Left kidney (tissue), 2 donors: ENCODE data around the gene CCDC159. TPM values are rescaled to one million over a fixed set of nuclear protein-coding genes. Genes with fewer than 3 reads are reported as not detected.

Source experiments
- DNase-seq: peaks from one replicate; pipeline ENCODE4 v3.0.0-alpha.2; 2013
- polyA plus RNA-seq: library from polyadenylated mRNA; unstranded; fragments of 120-200 nt; gene quantifications from one replicate; pipeline ENCODE4 v1.2.1, GENCODE V29; 2013; ENCODE audit not compliant: insufficient read length

The CCDC159 gene
- polyA plus RNA-seq, 1 donor = 30.3 TPM

DNA sequence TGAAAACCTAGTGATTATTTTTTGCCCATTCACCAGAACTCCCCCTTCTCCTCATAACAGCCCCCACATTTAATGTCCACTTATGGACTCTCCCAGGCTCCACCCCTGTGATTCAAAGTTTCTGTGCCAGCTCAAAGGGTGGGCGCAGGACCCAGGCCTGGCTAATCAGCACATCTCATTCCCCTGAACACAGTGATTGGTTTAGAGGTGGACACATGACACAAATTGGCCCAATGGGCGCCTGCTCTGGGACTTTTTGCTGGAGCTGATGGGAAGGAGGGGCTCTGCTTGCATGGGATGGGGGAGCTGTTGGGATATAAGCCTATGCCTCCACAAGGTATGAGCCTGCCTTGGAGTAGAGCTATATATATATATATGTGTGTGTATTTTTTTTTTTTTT lies 44.0 kb downstream of the CCDC159 start:
- no peak for DNase-seq

DNA sequence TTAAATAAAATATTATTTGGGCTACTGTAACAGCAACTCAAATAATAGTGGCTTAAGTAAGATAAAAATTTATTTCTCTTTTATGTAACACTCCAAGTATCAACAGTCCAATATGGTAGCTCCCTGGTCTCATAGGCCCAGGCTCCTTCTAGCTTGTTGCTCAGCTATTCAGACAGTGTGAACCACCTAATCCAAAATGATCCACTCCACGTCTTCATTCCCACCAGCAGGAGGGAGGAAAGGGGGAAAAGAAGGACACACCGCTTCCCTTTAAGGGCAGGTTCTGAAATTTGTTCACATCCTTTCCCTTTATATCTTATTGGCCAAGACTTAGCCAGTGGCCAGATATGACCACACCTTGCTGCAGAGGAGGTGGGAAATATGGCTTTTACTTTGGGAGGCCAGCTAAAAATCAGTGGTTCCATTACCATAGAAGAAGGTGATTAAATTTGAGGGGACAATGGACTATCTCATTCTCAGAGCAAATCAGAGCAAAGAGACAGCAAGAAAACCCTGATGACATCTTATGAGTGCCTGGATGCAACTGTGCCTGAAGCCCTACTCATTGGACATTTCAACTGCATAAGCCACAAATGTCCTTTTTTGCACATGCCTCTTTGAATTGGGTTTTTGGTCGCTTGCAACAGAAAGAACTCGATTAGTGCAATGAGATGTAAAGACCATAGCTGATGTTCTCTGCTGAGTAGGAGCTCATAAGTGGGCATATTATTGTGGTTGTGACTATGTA lies 44.8 kb downstream of the CCDC159 start:
- no peak for DNase-seq

DNA sequence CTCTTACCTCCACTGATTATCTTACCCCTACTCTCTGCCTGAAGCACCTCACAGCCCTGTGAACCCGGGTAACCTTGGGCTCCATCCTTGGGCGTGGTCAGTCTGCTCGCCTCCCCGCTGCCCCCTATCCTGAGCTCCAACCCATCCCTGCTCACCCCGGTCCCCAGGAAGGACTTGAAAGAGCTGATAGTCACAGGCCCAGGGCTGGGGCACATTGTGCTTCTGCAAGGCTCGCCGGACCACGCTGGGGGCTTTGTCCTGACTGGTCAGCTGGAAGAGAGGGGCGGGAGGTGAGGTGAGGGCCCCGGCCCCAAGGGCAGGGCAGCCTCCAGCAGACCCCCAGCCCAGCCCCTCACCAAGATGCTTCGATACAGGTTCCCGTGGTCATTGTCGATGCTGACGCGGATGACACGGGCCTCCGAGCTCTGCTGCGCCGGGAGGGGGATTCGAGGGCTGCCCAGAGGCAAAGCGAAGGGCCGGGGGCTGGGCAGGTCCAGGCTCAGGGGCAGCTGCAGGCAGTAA lies 50.8 kb downstream of the CCDC159 start:
- DNase-seq = no peak

DNA sequence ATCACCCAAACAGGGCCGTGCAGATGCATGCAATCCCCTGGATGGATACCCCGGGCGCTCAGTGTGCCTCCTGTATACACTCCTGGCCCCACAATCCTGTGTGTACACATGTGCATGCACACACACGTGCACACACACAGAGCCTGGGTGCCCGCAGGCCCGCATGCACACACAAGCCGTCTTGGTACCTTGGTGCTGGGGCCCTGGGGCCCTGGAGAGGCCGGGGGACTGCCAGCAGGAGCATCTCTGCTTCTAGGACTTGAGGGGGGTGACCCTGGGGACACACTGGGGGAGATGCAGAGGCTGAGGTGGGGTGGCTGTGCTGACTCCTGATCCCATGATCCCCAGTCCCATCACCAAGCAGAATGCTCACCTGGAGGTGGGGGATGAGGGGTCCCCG lies 53.3 kb downstream of the CCDC159 start:
- no peak for DNase-seq

DNA sequence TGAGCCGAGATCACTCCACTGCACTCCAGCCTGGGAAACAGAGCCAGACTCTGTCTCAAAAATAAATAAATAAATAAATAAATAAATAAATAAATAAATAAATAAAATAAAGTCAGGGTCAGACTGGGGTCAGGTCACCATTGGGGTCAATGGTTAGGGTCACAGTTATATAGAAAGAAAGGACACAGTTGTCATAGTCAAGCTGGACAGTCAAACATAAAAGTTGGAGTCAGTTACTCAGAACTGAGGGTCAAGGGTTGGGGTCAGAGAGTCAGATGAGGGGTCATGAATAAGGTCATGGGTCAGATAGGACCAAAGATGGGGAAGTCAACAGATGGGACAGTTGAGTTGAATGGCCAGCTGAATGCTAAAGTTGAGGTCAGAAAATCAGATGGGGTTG lies 54.5 kb downstream of the CCDC159 start:
- DNase-seq = no peak

DNA sequence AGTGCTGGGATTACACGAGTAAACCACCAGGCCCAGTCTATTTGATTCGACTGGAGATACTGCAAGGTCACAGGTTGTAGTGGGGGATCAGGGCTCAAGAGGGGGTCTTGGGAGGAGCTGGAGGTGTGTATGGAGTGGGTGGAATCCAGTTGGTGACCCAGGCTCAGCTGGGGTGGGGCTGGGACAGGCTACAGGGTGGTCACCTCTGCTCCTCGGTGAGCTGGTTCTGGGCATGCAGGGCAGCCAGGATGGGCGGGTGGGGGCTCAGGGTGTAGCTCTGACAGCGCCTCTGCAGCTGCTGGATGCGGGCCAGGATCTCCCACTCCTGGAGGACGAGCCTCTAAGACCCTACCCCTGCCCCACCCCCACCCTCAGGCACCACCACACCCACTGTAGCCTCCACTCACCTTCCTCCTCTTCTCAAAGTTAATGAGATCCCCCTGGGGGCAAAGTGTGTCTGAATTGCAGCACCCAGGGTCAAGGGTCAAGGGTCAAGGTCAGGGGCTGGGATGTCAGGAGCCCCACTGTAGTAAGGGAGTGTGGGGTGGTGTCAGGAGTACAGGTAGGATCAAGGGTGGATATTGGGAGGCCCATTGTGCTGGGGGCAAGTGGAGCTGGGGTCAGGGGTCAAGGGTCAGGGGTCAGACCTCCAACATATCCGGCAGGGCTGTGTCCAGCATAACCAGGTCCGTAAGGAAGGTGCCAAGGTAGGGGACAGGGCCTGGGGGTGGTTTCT lies 55.7 kb downstream of the CCDC159 start:
- DNase-seq = no peak

Other genes with a start within 250 kb of the CCDC159 start
- gene SPC24, start 190.7 kb upstream of the CCDC159 start, polyA plus RNA-seq = 25.5 TPM
- gene KANK2, start 149.0 kb upstream of the CCDC159 start, polyA plus RNA-seq = 117 TPM
- gene ANGPTL8, start 106.9 kb upstream of the CCDC159 start, polyA plus RNA-seq = 0.62 TPM
- gene DOCK6, start 84.0 kb upstream of the CCDC159 start, polyA plus RNA-seq = 49.3 TPM
- not detected for gene TSPAN16, start 50.4 kb upstream of the CCDC159 start, polyA plus RNA-seq
- 15.2 TPM for gene RAB3D, start 6.9 kb upstream of the CCDC159 start, polyA plus RNA-seq
- 121 TPM for gene TMEM205, start 251 bp upstream of the CCDC159 start, polyA plus RNA-seq
- gene PLPPR2, start 8.9 kb downstream of the CCDC159 start, polyA plus RNA-seq = 10.5 TPM
- 2.7 TPM for gene SWSAP1, start 28.1 kb downstream of the CCDC159 start, polyA plus RNA-seq
- gene EPOR, start 37.8 kb downstream of the CCDC159 start, polyA plus RNA-seq = 21.3 TPM
- gene RGL3, start 72.8 kb downstream of the CCDC159 start, polyA plus RNA-seq = 99.4 TPM
- 1.4 TPM for gene ODAD3, start 88.6 kb downstream of the CCDC159 start, polyA plus RNA-seq
- 321 TPM for gene PRKCSH, start 89.1 kb downstream of the CCDC159 start, polyA plus RNA-seq
- gene ELAVL3, start 134.5 kb downstream of the CCDC159 start, polyA plus RNA-seq = 0.05 TPM
- 9.6 TPM for gene ZNF653, start 159.3 kb downstream of the CCDC159 start, polyA plus RNA-seq
- 31.0 TPM for gene ECSIT, start 182.6 kb downstream of the CCDC159 start, polyA plus RNA-seq
- 3.0 TPM for gene CNN1, start 192.3 kb downstream of the CCDC159 start, polyA plus RNA-seq
- gene ELOF1, start 212.7 kb downstream of the CCDC159 start, polyA plus RNA-seq = 42.3 TPM
- gene ACP5, start 231.1 kb downstream of the CCDC159 start, polyA plus RNA-seq = 10.0 TPM